GM18507 (cell line): ENCODE results near the gene HAUS5.
"Not testable (repeated sequence)": the region's sequence is repeated elsewhere in the genome, so short reads cannot be mapped to it uniquely, and the experiment has no call there.

Experiments
- DNase-seq: peaks from one replicate; pipeline ENCODE4 v3.0.0; 2011; ENCODE audit warnings: low read depth; ENCODE audit not compliant: insufficient read length; ENCODE audit errors: extremely low spot score
- FAIRE-seq: peaks from 2 replicates; lab custom pipeline; 2011; peaks lifted over from hg19 to GRCh38; lab: Jason Lieb, UNC

The HAUS5 gene, protein sequence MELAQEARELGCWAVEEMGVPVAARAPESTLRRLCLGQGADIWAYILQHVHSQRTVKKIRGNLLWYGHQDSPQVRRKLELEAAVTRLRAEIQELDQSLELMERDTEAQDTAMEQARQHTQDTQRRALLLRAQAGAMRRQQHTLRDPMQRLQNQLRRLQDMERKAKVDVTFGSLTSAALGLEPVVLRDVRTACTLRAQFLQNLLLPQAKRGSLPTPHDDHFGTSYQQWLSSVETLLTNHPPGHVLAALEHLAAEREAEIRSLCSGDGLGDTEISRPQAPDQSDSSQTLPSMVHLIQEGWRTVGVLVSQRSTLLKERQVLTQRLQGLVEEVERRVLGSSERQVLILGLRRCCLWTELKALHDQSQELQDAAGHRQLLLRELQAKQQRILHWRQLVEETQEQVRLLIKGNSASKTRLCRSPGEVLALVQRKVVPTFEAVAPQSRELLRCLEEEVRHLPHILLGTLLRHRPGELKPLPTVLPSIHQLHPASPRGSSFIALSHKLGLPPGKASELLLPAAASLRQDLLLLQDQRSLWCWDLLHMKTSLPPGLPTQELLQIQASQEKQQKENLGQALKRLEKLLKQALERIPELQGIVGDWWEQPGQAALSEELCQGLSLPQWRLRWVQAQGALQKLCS

DNA sequence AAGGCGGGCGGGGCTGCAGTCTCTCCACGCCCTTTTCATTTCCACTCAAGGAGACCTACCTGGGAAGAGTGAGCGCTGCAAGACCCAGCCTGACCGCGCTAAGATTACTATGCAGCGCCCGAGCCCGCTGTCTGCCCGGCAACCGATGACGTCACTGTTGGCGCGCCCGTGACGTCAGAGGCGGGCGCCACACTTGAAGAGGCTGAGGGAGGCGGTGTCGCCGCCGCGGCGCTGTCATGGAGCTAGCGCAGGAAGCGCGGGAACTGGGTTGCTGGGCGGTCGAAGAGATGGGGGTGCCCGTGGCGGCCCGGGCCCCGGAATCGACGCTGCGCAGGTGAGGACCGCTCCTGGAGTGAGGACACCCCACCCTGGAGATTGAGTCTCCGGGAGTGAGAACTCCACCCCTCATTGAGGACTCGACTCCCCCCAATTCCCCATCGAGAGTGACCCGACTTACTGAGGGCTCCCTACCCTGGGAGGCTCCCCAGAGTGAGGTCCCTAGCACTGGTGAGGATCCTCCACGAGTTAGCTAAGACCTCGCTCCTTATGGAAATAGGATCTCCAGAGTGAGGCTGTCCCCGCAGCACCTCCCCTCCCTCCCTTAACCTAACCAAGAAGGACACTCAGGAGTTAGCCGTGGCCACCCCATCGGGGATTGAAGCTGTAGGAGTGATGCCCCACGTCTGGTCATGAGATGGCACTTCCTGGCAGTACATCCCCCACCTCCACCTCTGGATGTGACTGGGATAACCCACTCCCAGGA lies at the start of gene HAUS5:
TSS of gene HAUS5 (plus strand) at position 177 of the 763 bp plus-strand sequence. CDS start at position 237, 60 bp downstream.
- FAIRE-seq (peak; percentile 98), DNase-seq (peak; percentile 95)

DNA sequence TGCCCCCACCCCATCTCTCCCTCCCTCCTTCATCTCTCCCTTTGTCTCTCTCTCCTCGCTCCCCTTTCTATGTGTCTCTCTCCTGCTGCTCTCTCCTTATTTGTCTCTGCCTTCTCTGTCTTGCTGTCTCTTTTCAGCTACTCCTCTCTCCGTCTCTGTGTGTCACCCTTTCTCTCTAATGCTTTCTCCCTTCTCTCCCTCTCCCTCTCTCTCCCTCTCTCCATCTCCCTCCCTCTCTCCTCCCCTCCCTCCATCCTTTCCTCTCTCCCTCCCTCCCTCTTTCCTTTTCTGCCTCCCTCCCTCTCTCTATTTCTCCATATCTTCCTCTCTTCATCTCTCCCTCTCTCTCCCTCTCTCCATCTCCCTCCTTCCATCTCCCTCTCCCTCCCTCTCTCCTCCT lies 49.8 kb upstream of the HAUS5 start:
- DNase-seq (no peak), FAIRE-seq (no peak)

DNA sequence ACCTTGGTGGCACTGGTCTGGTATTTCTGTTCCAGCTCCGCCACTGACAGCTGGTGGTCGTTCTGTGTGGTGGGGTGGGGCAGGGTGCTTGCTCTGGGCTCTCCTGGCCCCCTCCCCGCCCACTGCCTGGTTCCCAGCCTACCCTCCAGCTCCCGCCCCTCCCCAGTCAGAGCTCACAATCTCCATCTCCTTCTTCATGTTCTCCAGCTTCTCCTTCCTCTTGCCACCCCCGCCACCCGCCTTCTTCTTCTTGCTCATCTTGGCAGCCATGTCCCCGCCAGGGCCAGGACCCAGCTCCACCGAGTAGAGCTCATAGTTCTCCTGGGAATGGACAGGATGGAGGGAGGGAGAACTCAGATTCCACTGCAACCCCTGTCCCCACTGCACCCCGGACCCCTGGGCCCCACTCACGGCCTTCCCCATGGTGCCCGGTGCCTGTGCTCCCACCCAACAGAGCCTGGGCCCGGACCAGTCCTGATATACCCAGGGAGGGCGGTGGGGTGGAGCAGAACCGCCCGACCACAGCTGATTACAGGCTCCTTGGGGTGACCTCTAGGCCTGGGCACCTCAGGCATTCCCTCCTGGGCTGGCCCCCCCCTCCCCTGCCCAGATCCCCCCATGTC lies 49.2 kb upstream of the HAUS5 start, which contains the start of gene ATP4A:
TSS of gene ATP4A (minus strand) at position 452 of the 623 bp plus-strand sequence. CDS start at position 423, 29 bp downstream.
- FAIRE-seq (no peak), DNase-seq (no peak)

DNA sequence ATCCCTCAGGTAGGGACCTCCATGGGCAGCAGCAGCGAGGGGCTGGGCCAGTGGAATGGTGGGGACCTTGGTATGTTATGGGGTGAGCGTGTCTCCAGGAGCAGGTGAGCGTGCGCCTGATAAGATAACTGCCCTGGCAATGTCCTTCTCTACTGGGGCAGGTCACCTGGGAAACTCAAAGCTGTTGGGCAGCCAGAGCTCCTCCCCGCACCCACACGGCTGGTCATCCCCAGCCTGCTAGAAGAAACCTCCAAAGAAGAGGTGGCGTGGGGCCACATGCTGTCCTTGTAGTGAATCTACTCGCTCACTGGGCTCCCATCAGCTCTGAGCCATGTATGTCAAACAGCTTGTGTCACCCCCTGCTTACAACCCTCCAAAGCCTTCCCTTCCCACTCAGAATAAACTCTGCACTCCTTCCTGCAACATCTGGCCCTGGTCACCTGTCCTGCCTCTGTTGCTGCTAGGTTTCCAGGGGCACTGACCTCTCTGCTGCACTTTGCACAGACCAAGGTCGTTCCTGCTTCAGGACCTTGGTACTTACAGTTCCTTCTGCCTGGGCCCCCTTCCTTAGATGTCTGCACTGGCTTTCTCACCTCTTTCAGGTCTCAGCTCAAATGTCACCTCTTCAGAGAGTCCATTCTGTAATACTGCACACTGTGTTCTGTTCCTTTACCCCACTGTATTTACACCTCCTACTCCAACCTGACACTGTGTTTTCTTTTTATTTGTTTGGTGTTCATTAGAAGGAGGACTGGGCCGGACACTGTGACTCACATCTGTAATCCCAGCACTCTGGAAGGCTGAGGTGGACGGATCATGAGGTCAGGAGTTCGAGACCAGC lies 47.3 kb upstream of the HAUS5 start:
- no peak for FAIRE-seq
- DNase-seq: no peak

DNA sequence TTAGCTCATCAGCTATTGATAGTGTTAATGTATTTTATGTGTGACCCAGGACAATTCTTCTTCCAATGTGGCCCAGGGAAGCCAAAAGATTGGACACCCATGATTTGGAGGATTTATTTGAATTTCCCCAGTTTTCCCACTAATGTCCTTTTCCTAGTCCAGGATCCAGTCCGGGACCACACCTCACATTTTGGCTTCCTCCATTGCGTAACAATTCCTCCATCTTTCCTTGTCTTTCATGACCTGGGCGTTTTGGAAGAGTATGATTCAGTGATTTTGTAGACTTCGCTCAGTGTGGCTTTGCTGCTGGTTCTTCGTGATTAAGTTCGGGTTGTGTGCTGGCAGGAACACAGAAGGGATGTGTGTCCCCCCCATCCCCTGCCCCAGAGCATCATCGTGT lies 45.8 kb upstream of the HAUS5 start:
- no peak for DNase-seq
- FAIRE-seq: no peak

DNA sequence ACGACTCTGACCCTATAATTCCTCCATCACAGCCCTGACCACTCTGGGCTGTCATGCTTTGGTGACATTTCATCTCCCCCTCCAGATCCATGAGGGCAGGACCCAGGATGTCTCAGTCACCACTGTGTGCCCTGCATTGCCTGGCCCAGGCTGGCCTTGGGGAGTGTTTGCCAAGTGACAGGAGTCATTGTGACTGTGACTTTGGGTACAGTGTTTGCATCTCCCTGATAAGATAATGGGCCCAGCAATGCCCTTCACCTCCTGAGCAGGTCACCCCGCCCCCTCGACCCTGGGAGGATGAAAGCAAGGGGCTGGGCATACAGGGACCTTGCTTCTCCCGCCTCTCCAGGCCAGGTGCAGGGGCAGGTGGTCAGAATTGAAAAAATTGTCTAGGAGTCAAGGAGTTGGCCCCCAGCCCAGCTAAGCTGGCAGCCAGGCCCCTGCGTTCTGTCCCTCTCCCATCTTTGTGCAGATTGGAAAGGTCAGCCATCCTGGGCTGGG lies 43.2 kb upstream of the HAUS5 start:
- DNase-seq (no peak), FAIRE-seq (no peak)

DNA sequence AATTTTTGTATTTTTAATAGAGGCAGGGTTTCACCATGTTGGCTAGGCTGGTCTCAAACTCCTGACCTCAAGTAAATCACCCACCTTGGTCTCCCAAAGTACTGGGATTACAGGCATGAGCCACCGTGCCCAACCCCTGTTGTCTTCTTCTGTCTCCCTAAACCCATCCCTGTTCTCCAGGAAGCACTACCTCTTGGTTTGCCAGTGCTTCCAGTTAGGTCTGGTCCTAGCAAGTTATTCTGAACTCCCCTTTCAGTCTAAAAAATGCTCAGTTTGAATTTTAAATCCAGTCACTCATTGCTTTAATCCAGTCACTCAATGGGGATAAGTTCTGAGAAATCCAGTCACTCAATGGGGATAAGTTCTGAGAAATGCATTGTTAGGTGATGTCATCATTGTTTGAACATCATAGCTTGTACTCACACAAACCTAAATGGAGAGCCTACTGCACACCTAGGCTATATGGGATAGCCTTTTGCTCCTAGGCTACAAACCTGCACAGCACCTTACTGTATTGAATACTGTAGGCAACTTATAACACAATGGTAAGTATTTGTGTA lies 41.0 kb upstream of the HAUS5 start:
- no peak for DNase-seq
- no peak for FAIRE-seq

DNA sequence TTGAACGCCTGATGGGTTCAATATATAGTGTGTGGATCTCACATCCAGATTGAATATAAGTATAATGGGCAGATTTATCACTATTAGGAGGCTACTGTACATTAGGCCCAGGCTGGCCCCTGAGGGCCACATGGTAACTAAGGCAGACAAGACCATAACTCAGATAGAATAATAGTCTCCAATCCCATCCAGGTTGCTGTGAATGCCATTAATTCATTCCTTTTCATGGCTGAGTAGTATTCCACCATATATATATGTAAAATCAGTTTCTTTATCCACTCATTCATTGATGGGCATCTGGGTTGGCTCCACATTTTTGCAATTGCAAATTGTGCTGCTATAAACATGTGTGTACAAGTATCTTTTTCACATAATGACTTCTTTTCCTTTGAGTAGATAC lies 34.6 kb upstream of the HAUS5 start:
- DNase-seq (no peak), FAIRE-seq (no peak)

DNA sequence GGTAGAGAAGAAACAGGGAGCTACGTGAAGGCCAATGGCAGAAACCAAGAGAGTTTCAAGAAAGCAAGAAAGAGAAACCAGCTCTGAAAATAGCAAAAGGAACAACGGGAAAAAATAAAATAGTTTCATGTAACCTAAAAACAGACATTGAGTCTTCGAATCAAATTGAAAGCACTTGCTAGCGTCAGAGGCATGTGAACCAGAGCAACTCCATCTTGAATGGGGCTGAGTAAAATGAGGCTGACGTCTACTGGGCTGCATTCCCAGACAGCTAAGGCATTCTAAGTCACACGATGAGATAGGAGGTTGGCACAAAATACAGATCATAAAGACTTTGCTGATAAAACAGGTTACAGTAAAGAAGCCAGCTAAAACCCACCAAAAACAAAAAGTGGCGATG lies 33.8 kb upstream of the HAUS5 start:
- no peak for DNase-seq
- FAIRE-seq: no peak

DNA sequence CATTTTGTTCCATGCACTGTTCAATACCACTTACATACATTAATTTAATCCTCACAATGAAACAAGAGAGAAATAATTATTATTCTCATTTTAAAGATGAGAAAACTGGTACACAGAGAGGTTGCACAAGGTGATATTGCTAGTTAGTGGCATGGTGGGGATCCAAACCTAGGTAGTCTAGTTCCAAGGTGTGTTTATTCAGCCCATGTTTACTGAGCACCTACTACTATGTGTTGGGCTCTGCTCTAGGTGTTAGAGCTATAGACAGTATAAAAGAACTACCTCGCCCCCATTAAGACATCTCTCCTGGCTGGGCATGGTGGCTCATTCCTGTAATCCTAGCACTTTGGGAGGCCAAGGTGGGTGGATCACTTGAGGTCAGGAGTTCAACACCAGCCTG lies 29.8 kb upstream of the HAUS5 start:
- no peak for DNase-seq
- FAIRE-seq: no peak

DNA sequence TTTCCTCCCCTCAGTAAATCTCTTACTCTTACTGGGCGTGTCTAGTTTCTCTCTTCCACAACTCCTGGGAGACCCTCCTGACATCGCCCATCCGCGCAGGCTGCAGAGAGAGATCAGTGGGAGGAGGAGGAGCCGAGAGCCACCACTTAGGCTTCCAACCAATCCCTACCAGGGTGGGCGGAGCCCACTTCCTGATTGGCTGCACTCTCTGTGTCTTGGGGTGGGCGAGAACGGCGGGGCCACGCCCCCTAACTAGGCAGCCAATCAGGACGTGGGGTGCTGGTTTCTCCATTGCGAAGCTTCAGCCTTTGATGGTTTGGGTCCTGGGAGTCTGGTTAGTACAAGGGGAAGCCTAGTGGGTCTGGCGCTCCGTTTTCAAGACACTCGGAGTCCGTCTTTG lies 26.7 kb upstream of the HAUS5 start, which contains the start of gene PMIS2:
TSS of gene PMIS2 (plus strand) at position 326 of the 400 bp plus-strand sequence. CDS start 87 bp downstream, outside the sequence.
- FAIRE-seq (no peak), DNase-seq (no peak)

DNA sequence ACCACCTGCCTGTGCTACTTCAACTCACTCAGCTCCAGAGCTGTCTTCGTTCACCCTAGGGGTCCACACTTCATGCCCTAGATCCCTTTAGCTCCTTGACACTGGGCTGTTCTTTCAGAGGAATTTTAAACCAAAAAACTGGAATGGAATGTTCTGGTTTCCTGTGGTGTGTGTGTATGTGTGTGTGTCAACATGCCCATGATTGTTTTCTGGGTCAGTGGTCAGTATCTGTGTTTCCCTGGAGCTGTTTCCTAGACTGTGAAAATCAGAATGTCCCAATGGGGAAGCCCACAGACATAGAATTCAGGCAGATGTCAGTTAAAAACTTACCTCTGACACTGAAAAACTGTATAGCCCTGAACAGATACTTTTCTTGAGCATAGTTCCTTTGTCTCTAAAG lies 25.2 kb upstream of the HAUS5 start:
- FAIRE-seq (no peak), DNase-seq (no peak)

DNA sequence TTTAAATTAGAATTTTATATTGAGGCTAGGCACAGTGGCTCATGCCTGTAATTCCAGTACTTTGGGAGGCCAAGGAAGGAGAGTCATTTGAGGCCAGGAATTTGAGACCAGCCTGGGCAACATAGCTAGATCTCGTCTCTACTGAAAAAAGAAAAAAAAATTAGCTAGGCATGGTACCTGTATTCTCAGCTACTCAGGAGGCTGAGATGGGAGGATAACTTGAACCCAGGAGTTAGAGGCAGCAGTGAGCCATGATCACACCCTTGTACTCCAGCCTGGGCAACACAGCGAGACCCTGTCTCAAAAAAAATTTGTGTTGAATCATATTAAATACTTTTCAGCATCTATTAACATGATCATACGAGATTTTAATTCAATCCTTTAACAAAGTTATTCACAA lies 21.7 kb upstream of the HAUS5 start:
- DNase-seq (no peak), FAIRE-seq (no peak)

DNA sequence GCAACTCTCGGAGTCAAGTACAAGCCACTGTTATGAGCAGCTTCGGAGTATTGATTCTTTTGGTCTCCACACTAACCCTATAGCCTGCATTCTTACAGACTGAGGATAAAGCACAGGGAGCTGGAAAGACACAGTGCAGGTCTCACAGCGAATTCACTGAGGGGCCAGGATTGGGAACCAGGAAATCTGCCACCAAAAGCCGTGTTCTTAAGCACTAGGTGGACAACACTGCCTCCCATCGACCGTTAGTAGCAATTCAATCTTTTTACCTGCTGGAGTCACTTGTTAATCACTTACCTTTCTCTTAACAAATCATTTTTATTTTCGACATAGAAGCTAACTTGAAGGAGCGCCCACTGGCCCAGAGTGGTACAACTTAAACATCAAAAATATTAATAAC lies 20.3 kb upstream of the HAUS5 start:
- DNase-seq: no peak
- FAIRE-seq: peak; percentile 81

DNA sequence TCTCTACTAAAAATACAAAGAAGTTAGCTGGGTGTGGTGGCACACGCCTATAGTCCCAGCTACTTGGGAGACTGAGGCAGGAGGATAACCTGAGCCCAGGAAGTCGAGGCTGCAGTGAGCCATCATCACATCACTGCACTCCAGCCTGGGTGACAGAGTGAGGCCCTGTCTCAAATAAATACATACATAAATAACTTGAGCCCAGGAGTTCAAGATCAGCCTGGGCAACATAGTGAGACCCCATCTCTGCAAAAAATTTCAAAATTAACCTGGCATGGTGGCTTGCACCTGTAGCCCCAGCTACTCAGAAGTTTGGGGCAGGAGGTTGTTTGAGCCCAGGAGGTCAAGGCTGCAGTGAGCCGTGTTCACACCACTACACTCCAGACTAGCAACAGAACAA lies 17.5 kb upstream of the HAUS5 start:
- DNase-seq, FAIRE-seq: not testable (repeated sequence)

DNA sequence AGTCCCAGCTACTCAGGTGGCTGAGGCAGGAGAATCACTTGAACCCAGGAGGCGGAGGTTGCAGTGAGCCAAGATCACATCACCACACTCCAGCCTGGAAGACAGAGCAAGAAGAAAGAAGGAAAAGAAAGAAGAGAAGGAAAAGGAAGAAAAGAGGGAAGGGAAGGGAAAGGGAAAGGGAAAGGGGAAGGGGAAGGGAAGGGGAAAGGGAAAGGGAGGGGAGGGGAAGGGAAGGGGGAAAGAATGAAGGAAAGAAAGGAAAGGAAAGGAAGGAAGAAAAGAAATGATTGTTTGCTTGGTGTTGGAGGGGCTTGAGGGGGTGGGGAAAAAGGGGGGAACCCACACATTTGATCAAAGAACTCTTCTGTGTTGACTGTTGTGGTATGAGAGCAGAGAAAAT lies 16.6 kb upstream of the HAUS5 start:
- no peak for DNase-seq

DNA sequence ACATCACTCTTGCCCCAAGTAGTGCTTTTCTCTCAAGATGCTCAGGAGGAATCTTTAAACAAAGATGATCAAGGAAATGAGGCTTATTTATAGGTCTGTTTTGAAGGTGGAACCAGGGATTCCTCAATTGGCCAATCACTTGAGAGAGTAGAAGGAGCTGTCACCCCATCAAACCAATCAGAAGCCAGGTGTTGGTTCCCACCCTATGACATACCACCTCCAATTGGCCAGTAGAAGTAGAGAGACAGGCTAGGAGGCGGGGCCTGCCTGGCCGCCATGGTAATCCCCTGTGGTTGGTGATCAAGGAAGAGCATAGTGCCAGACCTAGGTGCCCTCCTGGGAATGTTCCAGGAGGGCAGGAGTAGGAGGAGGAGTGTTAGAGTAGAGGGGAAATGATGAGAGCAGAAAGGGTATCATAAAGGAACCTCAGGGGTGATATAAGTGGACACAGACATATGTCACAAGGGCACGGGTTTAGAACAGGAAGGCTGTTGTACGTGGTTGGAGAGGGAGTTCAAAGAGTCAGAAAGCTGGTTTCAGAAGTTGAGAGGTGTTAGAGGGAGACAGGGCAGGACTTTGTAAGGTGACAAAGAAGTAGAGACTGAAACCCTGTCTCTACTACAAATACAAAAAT lies 16.1 kb upstream of the HAUS5 start:
- DNase-seq: peak; percentile 69
- FAIRE-seq: peak; percentile 89

More for the DNA sequence above, 16.6 kb upstream of the HAUS5 start:
- FAIRE-seq: no peak

DNA sequence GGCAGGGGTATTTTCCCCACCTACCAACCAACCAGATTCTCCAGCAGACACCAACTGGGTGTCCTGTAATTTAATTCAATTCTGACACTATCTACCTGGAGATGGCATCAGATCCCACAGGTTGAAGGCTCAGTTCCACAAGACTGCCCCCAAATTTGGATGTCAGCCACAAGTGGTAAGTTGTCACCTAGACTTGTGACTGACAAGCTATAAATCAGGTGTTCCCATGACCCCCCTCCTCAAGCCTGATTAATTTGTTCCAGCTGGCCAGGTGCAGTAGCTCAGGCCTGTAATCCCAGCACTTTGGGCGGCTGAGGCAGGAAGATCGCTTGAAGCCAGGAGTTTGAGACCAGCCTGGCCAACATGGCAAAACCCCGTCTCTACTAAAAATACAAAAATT lies 10.6 kb upstream of the HAUS5 start:
- FAIRE-seq (no peak), DNase-seq (no peak)
